ENCODE results near the gene LTBP3.

Gene LTBP3

DNA sequence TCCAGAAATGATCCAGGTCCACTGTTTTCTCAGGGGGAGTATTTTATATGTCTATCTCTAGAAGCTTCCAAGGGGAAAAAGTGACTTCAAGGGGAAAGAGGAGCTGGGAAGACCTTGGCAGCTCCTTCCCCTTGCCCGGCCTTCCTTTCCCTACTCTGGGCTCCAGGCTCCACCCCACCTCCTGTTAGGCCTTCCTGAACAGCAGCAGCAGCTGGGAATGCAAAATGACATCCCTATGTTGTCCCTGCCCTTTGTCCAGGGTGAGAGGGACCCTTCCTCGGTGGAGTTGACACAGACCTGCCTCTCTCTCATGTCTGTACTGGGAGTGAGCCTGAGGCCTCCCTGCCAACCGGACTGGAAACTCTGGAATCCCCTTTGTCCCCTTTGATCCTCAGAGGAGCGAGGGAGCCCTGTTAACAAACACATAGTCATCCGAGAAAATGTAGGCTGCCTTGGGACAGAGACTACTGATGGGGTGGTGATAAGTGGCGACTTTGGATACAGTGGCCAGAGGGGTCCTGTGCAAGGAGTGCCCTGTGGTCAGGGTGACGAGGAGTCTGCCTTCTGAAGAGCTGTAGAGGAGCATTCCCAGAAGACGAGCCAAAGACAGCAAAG is 68.3 kb downstream of the LTBP3 start:
- no peaks in the 10 kb centered on the region for H3K9me2 ChIP-seq (replicated peaks; ENCODE audit: low read depth, low read length)
- no peak overlapping the region for H3K4me2 ChIP-seq (ENCODE audit: low read depth, low read length, poor library complexity, severe bottlenecking)
- no peak overlapping the region for H2AFZ ChIP-seq (ENCODE audit: low read length)
- H3K4me1 ChIP-seq (ENCODE audit: insufficient read depth, low read length, poor library complexity, severe bottlenecking) = peaks cover 54% of the 10 kb centered on the region
- TF ChIP-seq, protein P1, sequence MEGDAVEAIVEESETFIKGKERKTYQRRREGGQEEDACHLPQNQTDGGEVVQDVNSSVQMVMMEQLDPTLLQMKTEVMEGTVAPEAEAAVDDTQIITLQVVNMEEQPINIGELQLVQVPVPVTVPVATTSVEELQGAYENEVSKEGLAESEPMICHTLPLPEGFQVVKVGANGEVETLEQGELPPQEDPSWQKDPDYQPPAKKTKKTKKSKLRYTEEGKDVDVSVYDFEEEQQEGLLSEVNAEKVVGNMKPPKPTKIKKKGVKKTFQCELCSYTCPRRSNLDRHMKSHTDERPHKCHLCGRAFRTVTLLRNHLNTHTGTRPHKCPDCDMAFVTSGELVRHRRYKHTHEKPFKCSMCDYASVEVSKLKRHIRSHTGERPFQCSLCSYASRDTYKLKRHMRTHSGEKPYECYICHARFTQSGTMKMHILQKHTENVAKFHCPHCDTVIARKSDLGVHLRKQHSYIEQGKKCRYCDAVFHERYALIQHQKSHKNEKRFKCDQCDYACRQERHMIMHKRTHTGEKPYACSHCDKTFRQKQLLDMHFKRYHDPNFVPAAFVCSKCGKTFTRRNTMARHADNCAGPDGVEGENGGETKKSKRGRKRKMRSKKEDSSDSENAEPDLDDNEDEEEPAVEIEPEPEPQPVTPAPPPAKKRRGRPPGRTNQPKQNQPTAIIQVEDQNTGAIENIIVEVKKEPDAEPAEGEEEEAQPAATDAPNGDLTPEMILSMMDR (conservative IDR thresholded peaks at IDR 0.05; ENCODE audit: low read length) = no peak
- no peaks in the 10 kb centered on the region for H3K9me3 ChIP-seq (ENCODE audit: insufficient read depth, low read depth, low read length)
- H3K9ac ChIP-seq (ENCODE audit: low read depth, low read length, poor library complexity, severe bottlenecking) = no peak overlapping the region
- no peaks in the 10 kb centered on the region for H3F3A ChIP-seq (ENCODE audit: low read depth)
- H3K36me3 ChIP-seq (ENCODE audit: insufficient read depth, low read length) = no peaks in the 10 kb centered on the region
- H3K79me2 ChIP-seq (ENCODE audit: insufficient read depth, low read length) = no peaks in the 10 kb centered on the region; the same call in 1 of the 2 replicates
- H4K20me1 ChIP-seq (ENCODE audit: insufficient read depth, low read length, poor library complexity, severe bottlenecking) = no peaks in the 10 kb centered on the region
- no peak overlapping the region for H3K4me3 ChIP-seq (ENCODE audit: low read length, poor library complexity, severe bottlenecking)
- H3K27me3 ChIP-seq (ENCODE audit: insufficient read depth, low read length, poor library complexity, severe bottlenecking) = no peaks in the 10 kb centered on the region

GRCh38 chr11:65489035-65489705 is 69.0 kb downstream of the LTBP3 start:
- H3K4me3 ChIP-seq (ENCODE audit: low read length, poor library complexity, severe bottlenecking) = no peak overlapping the region
- no peaks in the 10 kb centered on the region for H4K20me1 ChIP-seq (ENCODE audit: insufficient read depth, low read length, poor library complexity, severe bottlenecking)
- no peaks in the 10 kb centered on the region for H3K79me2 ChIP-seq (ENCODE audit: insufficient read depth, low read length)
- no peaks in the 10 kb centered on the region for H3K9me3 ChIP-seq (ENCODE audit: insufficient read depth, low read depth, low read length)
- no peak overlapping the region for H2AFZ ChIP-seq (ENCODE audit: low read length)
- no peaks in the 10 kb centered on the region for H3K36me3 ChIP-seq (ENCODE audit: insufficient read depth, low read length)
- no peaks in the 10 kb centered on the region for H3K27me3 ChIP-seq (ENCODE audit: insufficient read depth, low read length, poor library complexity, severe bottlenecking)
- TF ChIP-seq EZH2phosphoT487 (IDR thresholded peaks at IDR 0.05; ENCODE audit: borderline replicate concordance) = no peak
- TF ChIP-seq, protein P1 (conservative IDR thresholded peaks at IDR 0.05; ENCODE audit: low read length) = no peak
- H3K4me1 ChIP-seq (ENCODE audit: insufficient read depth, low read length, poor library complexity, severe bottlenecking) = peaks cover 49% of the 10 kb centered on the region
- H3F3A ChIP-seq (ENCODE audit: low read depth) = no peaks in the 10 kb centered on the region
- no peak overlapping the region for H3K4me2 ChIP-seq (ENCODE audit: low read depth, low read length, poor library complexity, severe bottlenecking)
- H3K9me2 ChIP-seq (replicated peaks; ENCODE audit: low read depth, low read length) = no peaks in the 10 kb centered on the region
- H3K9ac ChIP-seq (ENCODE audit: low read depth, low read length, poor library complexity, severe bottlenecking) = peak overlapping the region; percentile 38
